Neural progenitor cell (in vitro differentiated cells): Measurements from ENCODE around the gene UBXN1.

Experiments
- EZH2 ChIP-seq: fragments of 200-600 bp; sonication (generic); IDR thresholded peaks from 2 replicates; pipeline ENCODE4 v1.6.1; 2017; ENCODE audit warnings: antibody characterized with exemption, mild to moderate bottlenecking, moderate library complexity
- EZH2phosphoT487 ChIP-seq: fragments of 200-600 bp; sonication (generic); IDR thresholded peaks from 2 replicates; pipeline ENCODE4 v1.6.1; 2017; ENCODE audit warnings: antibody characterized with exemption
- TF ChIP-seq, protein P1 (sequence below): fragments of 200-600 bp; sonication (generic); IDR thresholded peaks from 2 replicates; pipeline ENCODE4 v1.5.1; 2017; ENCODE audit warnings: antibody characterized with exemption, mild to moderate bottlenecking

DNA sequence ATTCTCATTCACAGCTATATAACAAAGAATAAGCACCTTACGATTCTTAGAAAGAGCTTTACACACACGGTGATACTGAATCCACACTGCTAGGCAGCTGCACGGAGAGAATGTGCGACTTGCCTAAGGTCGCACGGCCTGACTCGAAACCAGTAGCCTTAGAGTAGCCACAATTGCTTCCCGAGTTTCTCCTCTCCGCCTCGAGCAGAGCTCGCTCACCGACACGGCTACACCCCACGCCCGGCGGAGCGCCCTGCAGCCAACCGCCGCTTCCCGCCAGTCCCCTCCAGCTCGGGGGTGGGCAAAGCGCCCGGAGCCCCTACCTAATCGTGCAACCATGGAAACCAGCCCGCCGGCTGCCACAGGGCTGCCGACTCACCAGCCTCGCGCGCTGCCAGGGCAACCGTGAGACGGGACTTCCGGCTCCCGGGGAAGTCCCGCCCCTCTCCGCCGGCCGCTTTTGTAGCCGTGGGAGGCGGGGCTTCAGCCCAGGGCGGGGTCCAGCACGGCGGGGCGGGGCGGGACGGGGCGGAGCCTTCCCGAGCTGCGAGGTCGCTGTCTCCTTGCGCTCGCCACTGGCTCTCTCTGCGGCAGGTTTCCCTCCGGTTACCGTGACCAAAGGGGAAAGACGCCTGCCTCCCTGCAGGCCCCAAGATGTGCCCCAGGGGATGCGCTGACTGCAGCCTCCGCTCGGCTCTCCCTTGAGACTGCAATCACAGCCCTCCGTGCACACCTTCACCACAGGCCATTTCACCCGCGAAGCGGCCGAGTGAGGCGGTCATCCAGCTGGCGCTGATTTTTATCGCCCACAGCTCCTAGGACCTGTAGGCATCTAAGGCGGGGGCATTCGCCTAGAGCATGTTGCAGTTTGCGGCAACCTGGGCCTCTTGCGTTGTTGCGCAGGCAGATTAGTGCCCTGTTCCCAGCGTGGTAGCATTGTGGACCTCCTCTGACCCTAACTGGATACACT lies 27.3 kb upstream of the UBXN1 start:
- TF ChIP-seq, protein P1, sequence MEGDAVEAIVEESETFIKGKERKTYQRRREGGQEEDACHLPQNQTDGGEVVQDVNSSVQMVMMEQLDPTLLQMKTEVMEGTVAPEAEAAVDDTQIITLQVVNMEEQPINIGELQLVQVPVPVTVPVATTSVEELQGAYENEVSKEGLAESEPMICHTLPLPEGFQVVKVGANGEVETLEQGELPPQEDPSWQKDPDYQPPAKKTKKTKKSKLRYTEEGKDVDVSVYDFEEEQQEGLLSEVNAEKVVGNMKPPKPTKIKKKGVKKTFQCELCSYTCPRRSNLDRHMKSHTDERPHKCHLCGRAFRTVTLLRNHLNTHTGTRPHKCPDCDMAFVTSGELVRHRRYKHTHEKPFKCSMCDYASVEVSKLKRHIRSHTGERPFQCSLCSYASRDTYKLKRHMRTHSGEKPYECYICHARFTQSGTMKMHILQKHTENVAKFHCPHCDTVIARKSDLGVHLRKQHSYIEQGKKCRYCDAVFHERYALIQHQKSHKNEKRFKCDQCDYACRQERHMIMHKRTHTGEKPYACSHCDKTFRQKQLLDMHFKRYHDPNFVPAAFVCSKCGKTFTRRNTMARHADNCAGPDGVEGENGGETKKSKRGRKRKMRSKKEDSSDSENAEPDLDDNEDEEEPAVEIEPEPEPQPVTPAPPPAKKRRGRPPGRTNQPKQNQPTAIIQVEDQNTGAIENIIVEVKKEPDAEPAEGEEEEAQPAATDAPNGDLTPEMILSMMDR = no peak
- TF ChIP-seq EZH2 (no peak), EZH2phosphoT487 (no peak)
